Measurements from ENCODE around the gene NKX3-2. TPM values are rescaled to one million over a fixed set of nuclear protein-coding genes. Genes with fewer than 3 reads are reported as not detected.

The NKX3-2 gene
- total RNA-seq, 2 experiments from 2014 or later = not detected

GRCh38 chr4:13559413-13559812 is 15.1 kb upstream of the NKX3-2 start:
- ATAC-seq = no peak
- intact Hi-C loops (cut with DNase I, micrococcal nuclease) = no loop called here
- no peaks in the 10 kb centered on the region for H3K9me3 Mint-ChIP-seq (ENCODE audit: low read depth)
- DNase-seq = no peak
- no peaks in the 10 kb centered on the region for H3K36me3 Mint-ChIP-seq (ENCODE audit: low read depth)
- POLR2A ChIA-PET = no interaction called here
- H3K27me3 Mint-ChIP-seq = peaks cover 14% of the 10 kb centered on the region
- no peaks in the 10 kb centered on the region for H3K4me1 Mint-ChIP-seq
- CTCF ChIA-PET = no interaction called here
- H3K4me3 Mint-ChIP-seq = no peak overlapping the region
- H3K27ac Mint-ChIP-seq = no peak overlapping the region

- ChIA-PET CTCF (no interaction called here), POLR2A (no interaction called here)
- H3K9me3 Mint-ChIP-seq (ENCODE audit: low read depth) = no peaks in the 10 kb centered on the region
Measured at GRCh38 chr4:13558881-13559280, 14.6 kb upstream of the NKX3-2 start.

DNA sequence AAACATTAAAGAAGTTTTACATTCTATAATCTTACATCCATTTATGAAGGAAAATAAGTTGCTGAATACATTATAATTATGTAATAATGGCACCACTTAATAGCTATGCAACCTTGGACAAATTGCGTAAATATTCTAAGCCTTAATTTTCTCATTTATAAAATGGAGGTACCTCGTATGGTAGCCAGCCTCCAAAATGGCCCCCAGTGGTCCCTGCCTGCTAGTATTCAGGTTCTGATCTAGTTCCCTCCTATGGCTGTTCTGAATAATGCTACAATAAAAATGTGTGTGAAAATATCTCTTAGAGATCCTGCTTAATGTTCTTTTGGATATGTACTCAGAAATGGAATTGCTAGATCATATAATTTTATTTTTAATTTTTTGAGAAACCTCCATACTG is 11.0 kb upstream of the NKX3-2 start:
- H3K4me3 Mint-ChIP-seq = no peak overlapping the region
- DNase-seq = no peak
- H3K27me3 Mint-ChIP-seq = peaks cover 46% of the 10 kb centered on the region
- ATAC-seq = no peak
- H3K27ac Mint-ChIP-seq = no peak overlapping the region
- intact Hi-C loops (cut with DNase I, micrococcal nuclease) = no loop called here
- H3K9me3 Mint-ChIP-seq (ENCODE audit: low read depth) = no peaks in the 10 kb centered on the region
- no peaks in the 10 kb centered on the region for H3K36me3 Mint-ChIP-seq (ENCODE audit: low read depth)
- ChIA-PET CTCF (no interaction called here), POLR2A (no interaction called here)
- no peaks in the 10 kb centered on the region for H3K4me1 Mint-ChIP-seq

More at GRCh38 chr4:13558881-13559280, 14.6 kb upstream of the NKX3-2 start:
- ATAC-seq (no peak), DNase-seq (no peak)
- Mint-ChIP-seq H3K4me1 (no peaks in the 10 kb centered on the region), H3K27ac (no peak overlapping the region), H3K27me3 (peaks cover 17% of the 10 kb centered on the region), H3K4me3 (no peak overlapping the region), H3K36me3 (ENCODE audit: low read depth) (no peaks in the 10 kb centered on the region)
- intact Hi-C loops (cut with DNase I, micrococcal nuclease) = no loop called here

DNA sequence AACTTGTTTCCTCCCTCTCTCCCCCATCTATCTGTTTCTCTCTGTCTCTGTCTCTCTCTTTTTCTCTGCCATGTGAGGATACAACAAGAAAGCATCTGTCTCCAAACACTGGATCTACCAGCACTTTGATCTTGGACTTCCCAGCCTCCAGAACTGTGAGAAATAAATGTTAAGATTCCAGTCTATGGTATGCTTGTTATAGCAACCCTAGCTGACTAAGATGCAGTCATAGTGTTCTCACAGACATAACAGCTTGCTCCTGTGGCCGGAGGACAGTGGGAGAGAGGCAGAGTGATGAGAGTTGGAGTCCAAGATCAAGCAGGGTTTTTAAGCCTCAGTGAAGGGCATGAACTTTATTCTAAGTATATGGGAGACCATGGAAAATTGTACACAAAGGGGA is 8.8 kb upstream of the NKX3-2 start:
- ChIA-PET POLR2A (no interaction called here), CTCF (interaction anchor here (0.7 kb wide), 1 partner anchor 1831 kb away, joined by 3 read pairs; no protein-coding TSS in a partner anchor)
- Mint-ChIP-seq H3K4me1 (peaks cover 11% of the 10 kb centered on the region), H3K27me3 (peaks cover 57% of the 10 kb centered on the region), H3K36me3 (ENCODE audit: low read depth) (no peaks in the 10 kb centered on the region), H3K27ac (no peak overlapping the region), H3K4me3 (no peak overlapping the region), H3K9me3 (ENCODE audit: low read depth) (no peaks in the 10 kb centered on the region)
- ATAC-seq (no peak), DNase-seq (no peak)
- intact Hi-C loops (cut with DNase I, micrococcal nuclease) = no loop called here

DNA sequence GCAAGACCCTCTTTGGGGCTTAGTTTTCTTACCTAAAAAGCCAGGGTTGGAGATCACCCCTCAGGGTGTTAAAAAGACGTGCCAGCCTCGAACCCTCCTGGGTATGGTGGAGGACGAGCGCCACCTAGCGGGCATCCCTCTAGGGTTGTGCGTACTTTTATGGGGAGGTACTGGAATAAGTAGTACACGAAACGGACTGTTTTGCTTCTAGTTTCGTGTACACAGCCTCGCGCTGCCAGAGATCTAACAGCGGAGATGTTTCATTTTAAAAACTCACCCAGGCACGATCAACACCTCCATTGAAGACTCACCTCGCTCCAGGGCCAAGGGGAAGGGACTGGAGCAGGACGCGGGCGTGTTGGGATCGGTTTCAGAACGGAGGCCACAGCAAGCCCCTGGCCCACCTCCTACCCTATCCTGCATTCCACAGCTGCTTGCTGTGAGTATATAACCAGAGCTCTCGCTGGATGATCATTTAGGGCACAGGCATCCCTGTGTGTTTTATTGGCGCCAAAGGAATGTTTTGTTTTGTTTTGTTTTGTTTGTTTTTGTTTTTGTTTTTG is 4.8 kb upstream of the NKX3-2 start:
- Mint-ChIP-seq H3K36me3 (ENCODE audit: low read depth) (no peaks in the 10 kb centered on the region), H3K27me3 (peaks cover 66% of the 10 kb centered on the region), H3K27ac (peak overlapping the region; percentile 51), H3K4me3 (peak overlapping the region; percentile 69), H3K4me1 (peaks cover 30% of the 10 kb centered on the region), H3K9me3 (ENCODE audit: low read depth) (no peaks in the 10 kb centered on the region)
- ATAC-seq (peak; percentile 74), DNase-seq (peak; percentile 95)
- intact Hi-C loops (cut with DNase I, micrococcal nuclease) = loop anchor here (1.0 to 2.0 kb wide), 3 partner anchors 64 to 820 kb away; partner anchors contain the start of gene RAB28 (in 1 of the 2)
- ChIA-PET POLR2A (no interaction called here), CTCF (interaction anchor here (0.6 to 1.3 kb wide), 5 partner anchors 9 to 819 kb away, joined by 3 to 5 read pairs (median 3); no protein-coding TSS in a partner anchor)

DNA sequence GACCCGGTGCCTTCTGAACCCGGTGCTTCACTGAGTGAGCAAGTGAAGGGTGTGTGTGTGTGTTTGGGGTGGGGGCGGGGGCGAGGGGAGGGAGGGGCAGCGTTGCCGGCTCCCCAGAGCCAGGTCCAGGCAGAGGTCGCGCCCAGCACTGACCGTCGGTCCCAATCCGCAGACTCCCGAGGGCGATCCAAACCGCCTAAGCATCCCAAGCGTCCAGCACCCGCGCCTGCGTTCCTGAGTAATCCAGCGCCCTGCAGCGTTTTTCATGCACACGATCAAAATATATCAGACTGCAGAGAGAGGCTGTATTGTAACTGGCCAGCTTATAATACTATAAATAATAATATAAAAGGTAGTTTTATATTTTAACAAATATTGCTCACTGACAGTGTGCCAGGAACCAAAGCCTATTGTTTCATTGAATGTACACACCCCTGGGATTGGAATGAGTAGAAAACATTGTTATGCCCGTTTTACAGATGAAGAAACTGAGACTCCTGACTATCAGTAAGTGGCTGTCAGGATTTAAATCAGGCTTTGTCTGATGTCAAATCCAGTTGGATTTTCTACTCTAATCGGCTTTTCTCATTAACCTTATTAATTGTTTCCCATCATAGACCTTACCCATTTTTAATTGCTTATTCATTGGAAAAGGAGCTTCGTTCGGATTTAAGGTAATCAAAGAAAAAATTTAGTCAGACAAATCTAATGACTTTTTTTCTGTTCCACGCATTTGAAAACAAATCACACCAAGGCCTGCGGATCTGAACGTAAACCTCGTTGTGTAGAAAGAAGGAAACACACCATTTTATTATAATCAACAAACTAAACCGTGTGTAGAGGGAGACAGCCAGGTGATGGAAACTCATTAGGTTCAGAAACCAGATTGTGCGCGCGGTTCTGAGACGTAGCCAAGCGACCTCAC is 4.0 kb upstream of the NKX3-2 start:
- intact Hi-C loops (cut with DNase I, micrococcal nuclease) = loop anchor here in 1 of 2 experiments (1.0 to 2.0 kb wide), 2 partner anchors 64 to 696 kb away; partner anchors contain the start of gene RAB28
- peak overlapping the region; percentile 69 for H3K4me3 Mint-ChIP-seq

DNA sequence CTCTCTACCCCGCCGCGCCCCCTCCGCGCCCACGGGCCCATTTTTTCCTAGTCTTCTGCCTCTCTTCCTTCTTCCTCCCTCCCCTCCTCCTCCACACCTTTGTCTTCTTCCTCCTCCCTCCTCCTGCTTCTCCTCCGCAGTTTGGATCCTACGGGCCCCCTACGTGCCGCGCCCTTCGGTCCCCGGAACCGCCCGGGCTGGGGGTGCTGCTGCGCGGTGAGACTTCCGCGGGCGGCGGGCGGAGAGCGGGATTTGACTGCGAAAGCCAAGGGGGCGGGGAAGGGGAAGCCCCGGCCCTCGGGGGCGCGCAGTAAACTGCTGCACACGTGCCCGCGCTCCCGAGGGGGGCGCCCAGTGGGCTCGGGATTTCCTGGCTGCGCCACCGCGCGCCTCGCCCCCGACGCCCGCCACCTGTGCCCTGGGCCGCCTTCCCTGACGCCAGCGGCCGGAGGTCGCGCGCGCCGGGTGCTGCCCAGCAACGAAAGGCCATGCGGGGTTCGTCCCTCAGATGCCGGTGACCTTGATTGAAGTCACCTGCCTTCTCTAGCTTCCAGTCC is 3.3 kb upstream of the NKX3-2 start:
- Mint-ChIP-seq H3K9me3 (ENCODE audit: low read depth) (no peaks in the 10 kb centered on the region), H3K4me1 (peaks cover 36% of the 10 kb centered on the region), H3K27ac (no peak overlapping the region), H3K4me3 (peak overlapping the region; percentile 70), H3K36me3 (ENCODE audit: low read depth) (no peaks in the 10 kb centered on the region), H3K27me3 (peaks cover 66% of the 10 kb centered on the region)
- intact Hi-C loops (cut with DNase I, micrococcal nuclease) = loop anchor here in 1 of 2 experiments (1.0 to 2.0 kb wide), 2 partner anchors 63 to 695 kb away; partner anchors contain the start of gene RAB28
- DNase-seq = peak; percentile 63
- POLR2A ChIA-PET = no interaction called here
- CTCF ChIA-PET = interaction anchor here (0.7 to 1.5 kb wide), 4 partner anchors 7 to 817 kb away, joined by 4 to 5 read pairs (median 4); no protein-coding TSS in a partner anchor
- no peak for ATAC-seq

More for the DNA sequence above, 4.0 kb upstream of the NKX3-2 start:
- ChIA-PET CTCF (interaction anchor here (0.7 to 1.5 kb wide), 7 partner anchors 8 to 819 kb away, joined by 3 to 5 read pairs (median 4); no protein-coding TSS in a partner anchor), POLR2A (no interaction called here)
- ATAC-seq (no peak), DNase-seq (peak; percentile 27)
- Mint-ChIP-seq H3K27me3 (peaks cover 64% of the 10 kb centered on the region), H3K4me1 (peaks cover 33% of the 10 kb centered on the region), H3K36me3 (ENCODE audit: low read depth) (no peaks in the 10 kb centered on the region), H3K27ac (no peak overlapping the region), H3K9me3 (ENCODE audit: low read depth) (no peaks in the 10 kb centered on the region)

GRCh38 chr4:13546941-13547484 is 2.7 kb upstream of the NKX3-2 start:
- peaks cover 63% of the 10 kb centered on the region for H3K27me3 Mint-ChIP-seq
- no peak for ATAC-seq
- peak; percentile 53 for DNase-seq
- intact Hi-C loops (cut with DNase I, micrococcal nuclease) = loop anchor here in 1 of 2 experiments (1.0 kb wide), 1 partner anchor 19 kb away; no protein-coding TSS in a partner anchor
- ChIA-PET CTCF (interaction anchor here (1.5 to 1.6 kb wide), 2 partner anchors 22 to 25 kb away, joined by 3 to 4 read pairs; no protein-coding TSS in a partner anchor), POLR2A (no interaction called here)
- H3K4me1 Mint-ChIP-seq = peaks cover 36% of the 10 kb centered on the region
- peak overlapping the region; percentile 70 for H3K4me3 Mint-ChIP-seq
- H3K9me3 Mint-ChIP-seq (ENCODE audit: low read depth) = no peaks in the 10 kb centered on the region
- H3K36me3 Mint-ChIP-seq (ENCODE audit: low read depth) = no peaks in the 10 kb centered on the region
- no peak overlapping the region for H3K27ac Mint-ChIP-seq

DNA sequence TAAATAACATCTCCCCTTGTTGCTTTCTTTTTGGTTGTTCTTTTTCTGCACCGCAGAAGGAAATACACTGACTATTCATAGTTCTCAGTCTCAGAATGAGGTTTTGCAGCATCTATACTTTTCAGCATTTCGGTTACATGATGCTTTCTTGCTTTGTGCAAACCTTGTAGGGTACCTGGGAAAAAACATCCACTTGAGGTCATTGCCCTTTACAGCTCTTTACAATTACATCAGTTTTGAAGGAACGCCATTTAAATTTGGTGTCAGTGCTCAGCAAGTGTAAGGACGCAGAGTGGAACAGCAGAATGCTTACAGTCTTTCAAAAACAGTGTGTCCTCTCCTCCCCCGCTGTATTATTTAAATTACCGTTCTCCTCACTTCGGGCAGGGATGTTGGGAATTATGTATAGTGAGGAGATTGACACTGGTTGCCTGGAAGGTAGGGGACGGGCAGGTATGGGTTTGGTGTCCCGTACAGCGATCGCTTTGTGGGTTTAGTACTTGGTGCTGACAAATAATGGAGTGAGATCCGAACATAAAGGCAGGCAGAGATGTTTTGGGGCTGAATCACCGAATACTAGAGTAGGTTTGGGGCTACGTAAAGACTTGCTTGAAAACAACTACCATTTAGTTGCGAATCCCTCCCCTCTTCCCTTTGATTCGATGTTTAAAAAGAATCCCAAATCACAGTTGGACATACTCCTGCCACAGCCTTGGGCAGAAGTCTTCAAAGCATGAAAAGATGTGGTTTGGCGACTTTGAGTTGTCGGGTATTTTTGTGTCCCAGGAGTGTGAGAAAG is 2.0 kb upstream of the NKX3-2 start:
- ChIA-PET POLR2A (no interaction called here), CTCF (interaction anchor here (1.6 kb wide), 1 partner anchor 25 kb away, joined by 3 read pairs; no protein-coding TSS in a partner anchor)
- Mint-ChIP-seq H3K36me3 (ENCODE audit: low read depth) (no peaks in the 10 kb centered on the region), H3K9me3 (ENCODE audit: low read depth) (no peaks in the 10 kb centered on the region), H3K4me3 (peak overlapping the region; percentile 70), H3K27me3 (peaks cover 62% of the 10 kb centered on the region), H3K27ac (no peak overlapping the region), H3K4me1 (peaks cover 39% of the 10 kb centered on the region)
- intact Hi-C loops (cut with DNase I, micrococcal nuclease) = loop anchor here in 1 of 2 experiments (1.0 kb wide), 1 partner anchor 18 kb away; no protein-coding TSS in a partner anchor
- ATAC-seq (no peak), DNase-seq (no peak)

- CTCF ChIA-PET = no interaction called here
- no peak for DNase-seq
- H3K4me1 Mint-ChIP-seq = peaks cover 46% of the 10 kb centered on the region
- no peaks in the 10 kb centered on the region for H3K9me3 Mint-ChIP-seq (ENCODE audit: low read depth)
- no peak for ATAC-seq
- H3K36me3 Mint-ChIP-seq (ENCODE audit: low read depth) = no peaks in the 10 kb centered on the region
- H3K27me3 Mint-ChIP-seq = peaks cover 62% of the 10 kb centered on the region
- POLR2A ChIA-PET = no interaction called here
- intact Hi-C loops (cut with DNase I, micrococcal nuclease) = loop anchor here (1.0 to 2.0 kb wide), 3 partner anchors 8 to 61 kb away; partner anchors contain the start of gene RAB28 (in 1 of the 2)
- no peak overlapping the region for H3K27ac Mint-ChIP-seq
- H3K4me3 Mint-ChIP-seq = peak overlapping the region; percentile 72
Measured at GRCh38 chr4:13545394-13545808, 1.1 kb upstream of the NKX3-2 start.

Data from activated CD4-positive, alpha-beta T cell treated with anti-CD3 and anti-CD28 coated beads for 36 hours (primary cell).